GM21717 (cell line): ENCODE measurements around the gene PIMREG.
"Not testable (repeated sequence)": the region's sequence is repeated elsewhere in the genome, so short reads cannot be mapped to it uniquely, and the experiment has no call there.

Experiments used
- ATAC-seq: cut with Tn5 transposase; IDR thresholded peaks from one replicate; pipeline ENCODE4 v1.9.1; 2021; ENCODE audit warnings: mild to moderate bottlenecking, moderate library complexity; ENCODE audit not compliant: unreplicated experiment

The PIMREG gene

GRCh38 chr17:6476076-6476809, 32.0 kb downstream of the PIMREG start:
- no peak for ATAC-seq

GRCh38 chr17:6476810-6477179, 32.5 kb downstream of the PIMREG start:
- ATAC-seq = no peak

DNA sequence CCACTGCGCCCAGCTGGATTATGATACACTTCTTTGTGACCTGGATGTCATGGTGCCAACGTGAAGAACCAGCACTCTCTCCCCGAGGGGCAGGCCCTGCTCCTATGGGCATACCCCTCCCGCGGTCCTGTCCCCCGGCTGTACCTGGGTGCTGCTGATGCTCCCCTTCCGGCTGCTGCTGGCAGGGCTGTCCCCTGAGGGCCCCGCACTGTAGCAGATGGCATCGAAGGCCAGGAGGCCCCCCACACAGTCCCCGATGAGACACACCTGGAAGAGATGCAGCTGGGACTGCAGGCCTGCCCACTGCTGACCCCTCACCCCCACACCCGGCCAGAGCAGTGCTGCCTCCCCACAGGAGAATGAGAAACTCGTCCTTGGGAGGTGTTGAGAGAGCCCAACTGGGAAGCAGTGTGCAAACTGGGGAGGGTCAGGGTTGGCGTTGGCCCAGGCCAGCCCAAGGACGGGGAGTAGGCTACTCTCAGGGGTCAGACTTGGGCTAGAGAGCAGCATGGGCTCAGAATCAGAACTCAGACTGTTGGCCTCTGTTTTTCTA, 33.7 kb downstream of the PIMREG start:
- no peak for ATAC-seq

GRCh38 chr17:6478486-6478885, 34.2 kb downstream of the PIMREG start:
- no peak for ATAC-seq

GRCh38 chr17:6479622-6480302, 35.5 kb downstream of the PIMREG start:
- no peak for ATAC-seq

GRCh38 chr17:6480303-6480675, 36.0 kb downstream of the PIMREG start:
- ATAC-seq = no peak

DNA sequence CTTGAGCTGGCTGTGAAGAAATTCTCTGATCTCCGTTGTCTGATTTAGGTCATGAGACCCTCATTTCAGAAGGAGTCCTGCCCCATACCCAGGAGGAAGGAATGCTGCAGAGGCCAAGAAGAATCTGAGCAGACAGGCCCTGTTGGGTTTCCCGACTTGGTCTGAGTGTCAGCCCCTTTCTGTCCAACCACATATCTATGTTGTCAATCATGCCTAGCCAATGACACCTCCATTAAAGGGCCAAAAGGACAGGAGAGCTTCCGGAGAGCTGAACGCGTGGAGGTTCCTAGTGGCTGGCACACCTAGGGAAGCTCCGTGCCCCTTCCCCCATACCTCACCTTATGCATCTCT, 37.8 kb downstream of the PIMREG start:
- no peak for ATAC-seq

- not testable (repeated sequence) for ATAC-seq
Measured at GRCh38 chr17:6482796-6483195, 38.5 kb downstream of the PIMREG start.

- ATAC-seq = no peak
Measured at GRCh38 chr17:6483507-6483906, 39.3 kb downstream of the PIMREG start.

DNA sequence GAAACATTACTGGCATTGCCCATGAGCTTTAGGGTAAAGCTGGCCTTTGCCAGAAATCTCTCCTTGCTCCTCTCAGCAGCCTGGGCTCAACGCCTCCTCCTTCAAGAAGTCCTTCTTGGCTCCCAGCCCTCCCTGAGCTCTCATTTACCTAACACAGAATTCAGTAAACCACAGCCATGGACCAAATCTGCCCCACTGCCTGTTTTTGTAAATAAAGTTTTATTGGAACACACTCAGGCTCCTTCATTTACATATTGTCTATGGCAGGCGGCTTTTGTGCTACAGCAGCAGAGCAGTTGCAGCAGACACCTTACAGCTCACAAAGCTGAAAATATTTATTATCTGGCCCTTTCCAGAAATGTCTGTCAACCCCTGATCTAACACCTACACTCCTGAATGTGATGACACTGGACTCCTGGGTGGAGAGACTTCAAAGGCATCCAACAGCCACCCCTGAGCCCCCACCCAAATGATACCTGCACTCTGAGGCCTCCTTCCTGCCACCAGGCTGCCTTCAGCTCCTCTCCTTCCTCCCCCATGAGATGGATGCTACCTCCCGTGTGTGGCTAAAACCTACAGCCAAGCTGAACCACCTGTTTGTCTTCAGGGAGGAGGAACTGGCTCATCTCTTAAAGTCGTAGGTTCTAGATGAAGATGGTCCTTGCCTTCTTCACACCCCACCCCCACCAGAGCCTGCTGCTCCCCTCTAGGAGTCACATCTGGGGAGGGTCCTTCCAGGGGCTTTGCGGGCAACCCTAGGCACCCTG, 41.6 kb downstream of the PIMREG start:
- no peak for ATAC-seq

DNA sequence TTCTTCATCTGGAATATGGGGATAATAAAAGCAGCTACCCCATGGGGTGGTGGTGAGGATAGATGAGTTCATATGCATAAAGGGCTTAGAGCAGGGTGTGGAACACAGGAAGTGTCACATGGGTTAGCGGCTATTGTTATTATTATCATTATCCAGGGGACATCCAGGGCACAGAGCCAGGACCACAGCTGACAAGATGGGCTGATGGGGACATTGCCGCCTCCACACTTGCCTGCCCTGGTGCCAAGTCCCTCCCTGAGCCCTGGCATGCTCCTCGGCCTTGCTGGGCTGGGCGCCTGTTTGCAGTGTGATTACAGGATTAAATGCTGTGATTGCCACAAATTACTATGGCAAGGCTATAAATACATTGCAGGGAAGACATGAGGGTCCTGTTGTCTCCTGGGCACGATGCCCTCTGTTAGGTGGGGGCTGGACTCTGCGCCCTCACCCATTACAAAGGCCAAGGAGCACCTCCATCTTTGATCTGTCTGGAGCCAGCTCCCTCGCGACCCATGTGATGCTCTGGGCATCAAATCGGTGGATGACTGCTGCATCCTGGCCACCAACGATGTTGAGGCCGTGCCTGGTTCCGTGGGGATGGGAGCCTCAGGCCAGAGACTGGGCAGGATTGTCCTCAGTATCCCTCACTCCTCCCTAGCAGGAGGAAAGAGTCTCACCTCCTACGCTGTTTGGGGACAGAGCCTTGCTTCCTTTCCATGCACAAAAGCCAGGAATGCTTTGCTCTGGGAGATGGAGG, 43.2 kb downstream of the PIMREG start:
- ATAC-seq = no peak

GRCh38 chr17:6488008-6488539, 43.8 kb downstream of the PIMREG start:
- ATAC-seq = no peak

GRCh38 chr17:6489016-6489550, 44.8 kb downstream of the PIMREG start:
- ATAC-seq = no peak

DNA sequence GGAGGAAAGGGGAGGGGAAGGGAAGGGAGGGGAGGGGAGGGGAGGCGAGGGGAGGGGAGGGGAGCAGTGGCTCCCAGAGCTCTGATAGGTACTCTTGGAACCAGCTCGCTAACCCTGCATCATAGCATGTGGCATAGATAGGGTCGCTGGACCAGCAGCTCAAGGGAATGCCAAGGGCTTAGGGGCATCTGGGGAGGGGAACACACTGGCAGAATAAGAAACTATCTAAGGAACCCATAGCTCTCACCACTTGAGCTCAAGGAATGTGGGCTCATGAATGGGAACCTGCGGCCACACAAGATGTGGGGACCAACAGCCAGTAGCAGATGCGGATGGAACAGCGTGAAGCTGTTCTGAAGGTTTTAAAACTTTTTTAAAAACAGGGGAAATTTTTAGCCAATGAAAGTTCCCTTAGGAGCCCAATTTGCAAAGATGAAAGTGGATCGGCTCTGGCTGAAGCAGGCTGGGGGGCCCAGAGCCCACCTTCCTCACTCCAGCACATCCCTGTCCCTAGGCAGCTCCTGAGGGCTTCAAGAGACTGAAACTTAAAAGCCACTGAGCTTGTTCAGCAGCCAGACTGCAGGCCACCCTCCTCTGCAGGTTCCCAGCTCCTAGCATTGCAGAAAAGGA, 46.9 kb downstream of the PIMREG start:
- no peak for ATAC-seq

DNA sequence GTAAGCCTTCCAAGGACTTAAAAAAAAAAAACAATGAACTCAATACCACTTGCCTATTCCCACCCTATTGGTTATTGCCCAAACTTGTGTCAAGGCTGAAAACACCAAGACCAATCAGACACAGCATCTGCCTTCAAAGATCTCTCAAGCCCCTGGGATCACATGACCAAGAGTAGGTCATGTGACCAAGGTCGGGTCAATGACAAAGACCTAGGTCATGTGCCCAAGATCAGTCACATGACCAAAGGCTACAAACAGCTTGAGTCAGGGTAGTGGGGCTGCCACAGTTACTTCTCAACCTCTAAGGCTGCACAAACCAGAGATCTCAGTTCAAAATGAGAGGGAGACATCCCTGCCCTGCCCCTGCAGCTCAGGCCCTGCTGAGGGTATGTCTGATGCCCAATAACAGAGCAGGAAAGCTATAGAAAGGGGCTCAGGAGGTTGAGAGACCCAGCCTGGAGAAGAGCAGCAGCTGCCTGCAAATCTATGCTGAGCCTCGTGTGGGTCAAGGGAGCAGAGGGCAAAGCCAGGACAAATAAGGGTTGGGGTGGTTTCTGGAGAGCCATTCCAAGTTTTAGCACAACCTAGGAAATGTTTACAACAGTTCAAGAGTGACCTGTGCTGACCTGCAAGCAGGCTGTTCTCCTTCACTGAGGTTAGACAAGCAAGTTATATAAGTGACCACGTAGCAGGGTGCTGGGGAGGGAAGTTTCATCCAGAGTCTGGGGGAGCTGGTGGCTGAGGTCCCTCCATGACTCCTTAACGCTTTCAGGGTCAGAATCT, 48.8 kb downstream of the PIMREG start:
- ATAC-seq = no peak

GRCh38 chr17:6494239-6494941, 50.1 kb downstream of the PIMREG start:
- ATAC-seq = no peak

- ATAC-seq = no peak
Measured at GRCh38 chr17:6495450-6496115, 51.3 kb downstream of the PIMREG start.

GRCh38 chr17:6496116-6496481, 51.8 kb downstream of the PIMREG start:
- no peak for ATAC-seq
